ENCODE measurements around the gene ASTN2.

DNA sequence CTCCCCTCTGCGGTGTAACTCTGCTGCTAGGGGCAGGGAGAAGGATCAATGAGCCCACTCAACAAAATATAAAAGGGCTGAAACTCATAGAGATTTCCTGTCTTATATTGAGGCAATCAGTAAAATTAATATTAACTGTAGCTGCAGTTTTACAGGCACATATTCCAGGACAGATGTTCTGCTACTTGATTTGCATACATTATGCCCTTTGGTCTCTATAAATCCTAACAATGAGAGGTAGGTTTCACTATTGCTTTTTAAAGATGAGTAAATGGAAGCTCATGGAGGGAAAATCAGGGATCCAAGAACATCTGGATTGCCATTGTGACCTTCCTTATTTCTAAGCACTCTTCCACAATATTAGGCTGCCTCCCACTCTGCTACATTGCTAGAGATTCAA lies 751.3 kb downstream of the ASTN2 start:
- no peak for TF ChIP-seq EZH2 (IDR thresholded peaks at IDR 0.05; ENCODE audit: borderline replicate concordance, low read length)
- TF ChIP-seq, protein P1, sequence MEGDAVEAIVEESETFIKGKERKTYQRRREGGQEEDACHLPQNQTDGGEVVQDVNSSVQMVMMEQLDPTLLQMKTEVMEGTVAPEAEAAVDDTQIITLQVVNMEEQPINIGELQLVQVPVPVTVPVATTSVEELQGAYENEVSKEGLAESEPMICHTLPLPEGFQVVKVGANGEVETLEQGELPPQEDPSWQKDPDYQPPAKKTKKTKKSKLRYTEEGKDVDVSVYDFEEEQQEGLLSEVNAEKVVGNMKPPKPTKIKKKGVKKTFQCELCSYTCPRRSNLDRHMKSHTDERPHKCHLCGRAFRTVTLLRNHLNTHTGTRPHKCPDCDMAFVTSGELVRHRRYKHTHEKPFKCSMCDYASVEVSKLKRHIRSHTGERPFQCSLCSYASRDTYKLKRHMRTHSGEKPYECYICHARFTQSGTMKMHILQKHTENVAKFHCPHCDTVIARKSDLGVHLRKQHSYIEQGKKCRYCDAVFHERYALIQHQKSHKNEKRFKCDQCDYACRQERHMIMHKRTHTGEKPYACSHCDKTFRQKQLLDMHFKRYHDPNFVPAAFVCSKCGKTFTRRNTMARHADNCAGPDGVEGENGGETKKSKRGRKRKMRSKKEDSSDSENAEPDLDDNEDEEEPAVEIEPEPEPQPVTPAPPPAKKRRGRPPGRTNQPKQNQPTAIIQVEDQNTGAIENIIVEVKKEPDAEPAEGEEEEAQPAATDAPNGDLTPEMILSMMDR (IDR thresholded peaks at IDR 0.05; ENCODE audit: low read length) = no peak

Data from OCI-LY1 (cell line).